CD4-positive, alpha-beta memory T cell (primary cell): ENCODE results near the gene FBXW8. TPM values are rescaled to one million over a fixed set of nuclear protein-coding genes. Genes with fewer than 3 reads are reported as not detected.
A peak's percentile ranks its signal among the peaks of the same experiment; 100 is the strongest.

ENCODE experiments used
- CTCF ChIA-PET: fragments of 350-600 bp; sonication (Branson Sonifier 250); formaldehyde crosslinking; loops from one replicate; lab custom pipeline; 2021; ENCODE audit warnings: inconsistent platforms; ENCODE audit not compliant: partially characterized antibody; lab: Charles Lee
- POLR2A ChIA-PET: fragments of 350-600 bp; sonication (Branson Sonifier 250); formaldehyde crosslinking; loops from one replicate; lab custom pipeline; 2021; ENCODE audit not compliant: partially characterized antibody; lab: Charles Lee
- DNase-seq, 5 donors: peaks; one replicate each; pipeline versions ENCODE4 v3.0.0 to v3.0.0-alpha.2; 2020 to 2022; ENCODE audit warnings: mixed read lengths in 1 of 5
- H3K27ac ChIP-seq: one replicate; pipeline ENCODE4 v1.7.0; 2013; ENCODE audit warnings: low read depth, low read length
- H3K27me3 ChIP-seq: 2 replicates; pipeline ENCODE4 v1.7.0; 2013; ENCODE audit warnings: mild to moderate bottlenecking, low read length, moderate library complexity; ENCODE audit not compliant: insufficient read depth
- H3K36me3 ChIP-seq: 2 replicates; pipeline ENCODE4 v1.7.0; 2013; ENCODE audit warnings: mild to moderate bottlenecking, low read length, moderate library complexity; ENCODE audit not compliant: insufficient read depth
- H3K4me1 ChIP-seq: 2 replicates; pipeline ENCODE4 v1.7.0; 2013; ENCODE audit warnings: mild to moderate bottlenecking, low read length, moderate library complexity; ENCODE audit not compliant: insufficient read depth
- H3K4me3 ChIP-seq, 2 donors: one replicate each; pipeline ENCODE4 v1.7.0; 2013; ENCODE audit warnings: low read length in 2 of 2, mild to moderate bottlenecking in 1 of 2
- H3K9me3 ChIP-seq, 2 donors: one replicate each; pipeline ENCODE4 v1.7.0; 2013; ENCODE audit warnings: low read length in 2 of 2, control low read depth in 1 of 2; ENCODE audit not compliant: control insufficient read depth in 1 of 2
- H3K27ac Mint-ChIP-seq, 7 donors: one replicate each; pipeline ENCODE4 v1.8.0; 2020 to 2021; ENCODE audit warnings: mixed read lengths in 7 of 7, mild to moderate bottlenecking in 6 of 7, inconsistent platforms in 3 of 7, moderate library complexity in 3 of 7
- H3K27me3 Mint-ChIP-seq, 2 donors: one replicate each; pipeline ENCODE4 v1.8.0; 2020 to 2021; ENCODE audit warnings: mixed read lengths in 2 of 2
- H3K36me3 Mint-ChIP-seq, 2 donors: one replicate each; pipeline ENCODE4 v1.8.0; 2020 to 2021; ENCODE audit warnings: mixed read lengths in 2 of 2, inconsistent platforms in 1 of 2, mild to moderate bottlenecking in 1 of 2
- H3K4me1 Mint-ChIP-seq, 4 donors: one replicate each; pipeline ENCODE4 v1.8.0; 2020 to 2021; ENCODE audit warnings: mixed read lengths in 4 of 4, mild to moderate bottlenecking in 1 of 4
- H3K4me3 Mint-ChIP-seq, 8 donors: one replicate each; pipeline ENCODE4 v1.8.0; 2020 to 2021; ENCODE audit warnings: mixed read lengths in 8 of 8, mild to moderate bottlenecking in 7 of 8, moderate library complexity in 6 of 8, inconsistent platforms in 3 of 8
- H3K9me3 Mint-ChIP-seq, 8 donors: one replicate each; pipeline ENCODE4 v1.8.0; 2020 to 2021; ENCODE audit warnings: mixed read lengths in 8 of 8, mild to moderate bottlenecking in 5 of 8, inconsistent platforms in 3 of 8, moderate library complexity in 1 of 8
- intact Hi-C: fragments of 100-400 bp; cut with micrococcal nuclease; formaldehyde crosslinking; loops from one replicate; pipeline ENCODE4 v1.15.1; 2023
- polyA plus RNA-seq, 2 donors: library from polyadenylated mRNA; unstranded; fragments of 300-500 nt; fragmentation: Illumina TruSeq; gene quantifications; one replicate each; pipeline ENCODE4 v1.2.3, GENCODE V29; 2021
- total RNA-seq, 2 experiments: library from RNA; stranded (reverse); gene quantifications; one replicate each; pipeline ENCODE4 v1.2.3, GENCODE V29; 2021

Gene FBXW8
- total and polyA plus RNA-seq, 4 experiments from 2014 or later = 2.3 to 10.2 (median 7.0) TPM

GRCh38 chr12:117064049-117064448, 153.3 kb downstream of the FBXW8 start:
- peak overlapping the region in 6 of 8 donors; percentile 19 to 88 (median 76) for H3K4me3 Mint-ChIP-seq

DNA sequence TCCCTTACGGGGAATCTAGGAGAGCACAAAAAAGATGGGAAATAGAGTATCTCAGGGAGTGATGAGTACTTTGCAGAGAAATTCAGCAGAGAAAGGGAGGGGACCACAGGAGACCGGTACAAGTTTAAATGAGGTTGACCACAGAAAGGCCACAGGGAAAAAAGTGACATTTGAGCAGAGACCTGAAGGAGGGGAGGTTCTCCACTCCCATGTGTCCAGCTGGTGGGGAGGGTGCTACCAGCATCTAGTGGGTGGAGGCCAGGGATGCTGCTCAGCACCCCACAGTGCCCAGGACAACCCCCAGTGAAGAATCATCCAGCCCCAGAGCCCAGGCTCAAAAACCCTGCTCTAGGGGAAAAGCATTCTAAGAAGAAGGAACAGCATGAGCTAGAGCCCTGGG, 153.8 kb downstream of the FBXW8 start:
- Mint-ChIP-seq H3K4me1 (peaks cover 19 to 46% (median 35%) of the 10 kb centered on the region in 4 donors), H3K36me3 (no peaks in the 10 kb centered on the region), H3K27ac (peak overlapping the region; percentile 57 to 96 (median 81)), H3K9me3 (no peaks in the 10 kb centered on the region), H3K4me3 (peak overlapping the region in 1 of 8 donors; percentile 19), H3K27me3 (no peaks in the 10 kb centered on the region)
- CTCF ChIA-PET = no interaction called here
- no peak overlapping the region for H3K27ac ChIP-seq
- no peak for DNase-seq
- peaks cover 27% of the 10 kb centered on the region for H3K4me1 ChIP-seq
- intact Hi-C loops = no loop called here
- no peaks in the 10 kb centered on the region for H3K27me3 ChIP-seq
- no peak overlapping the region for H3K4me3 ChIP-seq
- H3K9me3 ChIP-seq = no peaks in the 10 kb centered on the region
- H3K36me3 ChIP-seq = no peaks in the 10 kb centered on the region
- POLR2A ChIA-PET = no interaction called here

More at GRCh38 chr12:117064049-117064448, 153.3 kb downstream of the FBXW8 start:
- Histone ChIP-seq H3K27ac (no peak overlapping the region), H3K9me3 (no peaks in the 10 kb centered on the region), H3K36me3 (no peaks in the 10 kb centered on the region), H3K4me1 (peaks cover 27% of the 10 kb centered on the region), H3K4me3 (no peak overlapping the region), H3K27me3 (no peaks in the 10 kb centered on the region)
- Mint-ChIP-seq H3K9me3 (no peaks in the 10 kb centered on the region), H3K27me3 (no peaks in the 10 kb centered on the region), H3K4me1 (peaks cover 19 to 48% (median 35%) of the 10 kb centered on the region in 4 donors), H3K36me3 (no peaks in the 10 kb centered on the region), H3K27ac (peak overlapping the region in 5 of 7 donors; percentile 57 to 96 (median 92))
- ChIA-PET POLR2A (interaction anchor here (2.0 kb wide), 1 partner anchor 34 kb away, joined by 9 read pairs; no protein-coding TSS in a partner anchor), CTCF (interaction anchor here (1.5 kb wide), 1 partner anchor 56 kb away, joined by 8 read pairs; no protein-coding TSS in a partner anchor)
- intact Hi-C loops = no loop called here
- no peak for DNase-seq

DNA sequence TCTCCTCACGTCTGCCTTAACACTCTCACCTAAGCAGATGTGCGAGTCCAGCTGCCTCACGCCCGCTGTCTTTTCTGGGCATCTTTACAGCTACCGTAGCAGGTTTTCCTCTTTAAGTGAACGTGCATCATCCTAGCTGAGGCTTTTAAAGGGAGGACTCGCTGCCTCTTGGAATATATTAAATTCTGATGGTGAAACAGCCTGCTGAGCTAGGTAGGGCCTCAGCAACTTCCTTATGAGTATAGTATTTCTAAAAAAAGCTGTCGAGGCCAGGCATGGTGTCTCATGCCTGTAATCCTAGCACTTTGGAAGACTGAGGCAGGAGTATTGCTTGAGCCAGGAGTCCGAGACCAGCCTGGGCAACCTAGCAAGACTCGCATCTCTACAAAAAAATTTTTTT, 156.3 kb downstream of the FBXW8 start:
- H3K27ac Mint-ChIP-seq = no peak overlapping the region
- H3K4me1 Mint-ChIP-seq = peaks cover 19 to 36% (median 28%) of the 10 kb centered on the region in 4 donors
- ChIA-PET CTCF (interaction anchor here (1.4 kb wide), 1 partner anchor 11 kb away, joined by 3 read pairs; no protein-coding TSS in a partner anchor), POLR2A (no interaction called here)
- no peaks in the 10 kb centered on the region for H3K36me3 ChIP-seq
- H3K4me3 ChIP-seq = no peak overlapping the region
- no peak overlapping the region for H3K27ac ChIP-seq
- no peaks in the 10 kb centered on the region for H3K27me3 Mint-ChIP-seq
- no peak for DNase-seq
- no peak overlapping the region for H3K4me3 Mint-ChIP-seq
- no peaks in the 10 kb centered on the region for H3K27me3 ChIP-seq
- peaks cover 21% of the 10 kb centered on the region for H3K4me1 ChIP-seq
- intact Hi-C loops = no loop called here
- H3K36me3 Mint-ChIP-seq = no peaks in the 10 kb centered on the region
- no peaks in the 10 kb centered on the region for H3K9me3 ChIP-seq
- no peaks in the 10 kb centered on the region for H3K9me3 Mint-ChIP-seq

DNA sequence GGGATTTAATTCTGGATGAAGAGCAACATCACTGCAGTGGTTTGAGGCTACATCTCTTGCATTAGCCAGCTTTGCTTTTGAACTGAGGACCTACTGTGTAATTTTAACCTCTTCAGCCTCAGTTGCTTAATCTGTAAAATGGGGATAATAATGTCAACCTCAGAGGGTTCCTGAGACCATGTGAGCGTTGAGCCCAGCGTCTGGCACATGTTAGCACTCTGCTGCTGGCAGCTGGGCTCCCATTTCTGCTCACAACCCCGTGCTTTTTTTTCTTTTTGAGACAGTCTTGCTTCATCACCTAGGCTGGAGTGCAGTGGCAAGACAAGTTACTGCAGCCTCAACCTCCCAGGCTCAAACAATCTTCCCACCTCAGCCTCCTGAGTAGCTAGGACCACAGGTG, 156.9 kb downstream of the FBXW8 start:
- POLR2A ChIA-PET = no interaction called here
- Histone ChIP-seq H3K27ac (no peak overlapping the region), H3K36me3 (no peaks in the 10 kb centered on the region), H3K4me1 (peaks cover 15% of the 10 kb centered on the region), H3K27me3 (no peaks in the 10 kb centered on the region), H3K9me3 (no peaks in the 10 kb centered on the region), H3K4me3 (no peak overlapping the region)
- CTCF ChIA-PET = no interaction called here
- intact Hi-C loops = no loop called here
- no peaks in the 10 kb centered on the region for H3K27me3 Mint-ChIP-seq
- peaks cover 17 to 32% (median 24%) of the 10 kb centered on the region in 4 donors for H3K4me1 Mint-ChIP-seq
- no peak overlapping the region for H3K4me3 Mint-ChIP-seq
- H3K27ac Mint-ChIP-seq = no peak overlapping the region
- DNase-seq = no peak
- no peaks in the 10 kb centered on the region for H3K9me3 Mint-ChIP-seq
- no peaks in the 10 kb centered on the region for H3K36me3 Mint-ChIP-seq

GRCh38 chr12:117068492-117068891, 157.7 kb downstream of the FBXW8 start:
- H3K27ac Mint-ChIP-seq = no peak overlapping the region
- no peaks in the 10 kb centered on the region for H3K9me3 ChIP-seq
- peaks cover 7% of the 10 kb centered on the region for H3K4me1 ChIP-seq

DNA sequence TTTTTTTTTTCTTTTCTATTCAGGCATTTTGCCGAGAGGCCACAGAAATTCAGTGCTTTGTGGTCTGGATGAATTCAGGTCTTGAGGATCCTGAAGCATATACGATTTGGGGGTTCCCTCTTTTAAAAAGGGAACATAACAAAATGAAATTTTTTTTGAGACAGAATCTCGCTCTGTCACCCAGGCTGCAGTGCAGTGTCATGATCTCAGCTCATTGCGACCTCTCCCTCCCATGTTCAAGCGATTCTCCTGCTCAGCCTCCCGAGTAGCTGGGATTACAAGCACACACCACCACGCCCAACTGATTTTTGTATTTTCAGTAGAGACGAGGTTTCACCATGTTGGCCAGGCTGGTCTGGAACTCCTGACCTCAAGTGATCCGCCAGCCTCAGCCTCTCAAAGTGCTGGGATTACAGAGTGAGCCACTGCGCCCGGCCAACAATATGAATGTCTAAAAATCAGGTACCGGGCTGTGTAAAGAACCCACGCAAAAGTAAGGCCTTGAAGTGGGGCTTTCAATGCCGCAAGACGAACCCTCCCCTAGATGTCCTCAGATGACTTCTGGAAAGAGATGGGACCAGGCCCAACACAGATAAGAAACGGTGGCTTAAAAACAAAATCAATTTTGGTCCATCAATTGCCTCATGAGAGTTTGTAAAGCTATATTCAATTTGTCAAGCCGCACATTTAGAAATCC, 158.5 kb downstream of the FBXW8 start:
- no peak for DNase-seq
- H3K36me3 Mint-ChIP-seq = no peaks in the 10 kb centered on the region
- intact Hi-C loops = no loop called here
- Histone ChIP-seq H3K36me3 (no peaks in the 10 kb centered on the region), H3K27ac (no peak overlapping the region), H3K9me3 (no peaks in the 10 kb centered on the region), H3K4me1 (no peaks in the 10 kb centered on the region), H3K27me3 (no peaks in the 10 kb centered on the region), H3K4me3 (no peak overlapping the region)
- peaks cover 6 to 16% (median 9%) of the 10 kb centered on the region in 4 donors for H3K4me1 Mint-ChIP-seq
- no peaks in the 10 kb centered on the region for H3K9me3 Mint-ChIP-seq
- CTCF ChIA-PET = no interaction called here
- POLR2A ChIA-PET = no interaction called here
- peak overlapping the region in 1 of 7 donors; percentile 46 for H3K27ac Mint-ChIP-seq
- no peaks in the 10 kb centered on the region for H3K27me3 Mint-ChIP-seq
- H3K4me3 Mint-ChIP-seq = no peak overlapping the region

More at GRCh38 chr12:117068492-117068891, 157.7 kb downstream of the FBXW8 start:
- CTCF ChIA-PET = no interaction called here
- DNase-seq = no peak
- Histone ChIP-seq H3K27me3 (no peaks in the 10 kb centered on the region), H3K4me3 (no peak overlapping the region), H3K36me3 (no peaks in the 10 kb centered on the region), H3K27ac (no peak overlapping the region)
- intact Hi-C loops = no loop called here
- Mint-ChIP-seq H3K4me3 (no peak overlapping the region), H3K27me3 (no peaks in the 10 kb centered on the region), H3K9me3 (no peaks in the 10 kb centered on the region), H3K4me1 (peaks cover 9 to 24% (median 16%) of the 10 kb centered on the region in 4 donors), H3K36me3 (no peaks in the 10 kb centered on the region)
- POLR2A ChIA-PET = no interaction called here

- ChIA-PET CTCF (no interaction called here), POLR2A (no interaction called here)
- H3K9me3 ChIP-seq = no peaks in the 10 kb centered on the region
- no peaks in the 10 kb centered on the region for H3K27me3 ChIP-seq
- Mint-ChIP-seq H3K4me1 (peaks cover 0 to 7% (median 1%) of the 10 kb centered on the region in 4 donors), H3K27ac (peak overlapping the region in 3 of 7 donors; percentile 4 to 24 (median 19)), H3K27me3 (no peaks in the 10 kb centered on the region), H3K36me3 (no peaks in the 10 kb centered on the region), H3K4me3 (peak overlapping the region in 1 of 8 donors; percentile 36), H3K9me3 (no peaks in the 10 kb centered on the region)
- H3K4me3 ChIP-seq = no peak overlapping the region
- no peak overlapping the region for H3K27ac ChIP-seq
- DNase-seq = no peak
- H3K4me1 ChIP-seq = no peaks in the 10 kb centered on the region
- intact Hi-C loops = no loop called here
- H3K36me3 ChIP-seq = no peaks in the 10 kb centered on the region
These were observed 159.5 kb downstream of the FBXW8 start for GRCh38 chr12:117069926-117070900.
